NB4 (cell line): ENCODE measurements around the gene OR5AN1.

Experiments used
- POLR2A ChIP-seq: IDR thresholded peaks from 2 replicates; pipeline ENCODE4 v1.6.1; 2011; ENCODE audit warnings: mild to moderate bottlenecking; ENCODE audit not compliant: insufficient read length; ENCODE audit errors: extremely low read depth
- TF ChIP-seq, protein P1 (sequence below): IDR thresholded peaks from one replicate; pipeline ENCODE4 v1.5.1; 2012; ENCODE audit warnings: low read depth, low read length
- TF ChIP-seq, protein P2 (sequence below): IDR thresholded peaks from 2 replicates; pipeline ENCODE4 v1.6.1; 2011; ENCODE audit warnings: low read depth, low read length

DNA sequence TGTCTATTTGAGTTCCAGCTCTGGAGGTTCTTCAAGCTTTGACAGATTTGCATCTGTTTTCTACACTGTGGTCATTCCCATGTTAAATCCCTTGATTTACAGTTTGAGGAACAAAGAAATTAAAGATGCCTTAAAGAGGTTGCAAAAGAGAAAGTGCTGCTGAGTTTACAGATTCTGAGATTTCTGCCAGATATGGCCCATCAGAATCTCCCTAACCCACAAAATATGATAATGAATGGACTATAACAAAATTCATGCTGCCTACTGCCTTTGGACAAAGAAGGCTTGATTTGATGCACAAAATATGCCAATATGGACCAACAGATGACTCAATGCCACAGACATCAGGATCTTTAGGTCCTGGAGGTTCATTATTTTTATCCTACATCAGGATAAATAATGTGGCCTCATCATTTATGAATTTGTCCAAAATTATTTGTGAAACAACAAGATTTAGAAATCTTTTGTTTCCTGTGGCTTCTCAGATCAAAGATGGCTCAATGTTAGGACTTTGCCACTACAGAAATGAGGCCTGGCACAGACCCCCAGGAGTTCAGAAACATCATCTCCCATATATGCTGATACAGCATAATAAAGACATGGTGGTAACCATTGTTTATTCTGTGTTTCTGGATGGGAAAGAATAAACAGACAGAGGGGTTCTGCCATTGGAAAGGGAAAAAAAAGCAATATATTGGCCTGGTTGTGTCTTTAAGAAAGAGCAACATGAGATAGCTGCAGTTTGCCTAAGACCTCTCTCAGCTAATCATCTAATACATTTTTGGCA lies 6.7 kb downstream of the OR5AN1 start:
- no peak for TF ChIP-seq POLR2A
- TF ChIP-seq, protein P1, sequence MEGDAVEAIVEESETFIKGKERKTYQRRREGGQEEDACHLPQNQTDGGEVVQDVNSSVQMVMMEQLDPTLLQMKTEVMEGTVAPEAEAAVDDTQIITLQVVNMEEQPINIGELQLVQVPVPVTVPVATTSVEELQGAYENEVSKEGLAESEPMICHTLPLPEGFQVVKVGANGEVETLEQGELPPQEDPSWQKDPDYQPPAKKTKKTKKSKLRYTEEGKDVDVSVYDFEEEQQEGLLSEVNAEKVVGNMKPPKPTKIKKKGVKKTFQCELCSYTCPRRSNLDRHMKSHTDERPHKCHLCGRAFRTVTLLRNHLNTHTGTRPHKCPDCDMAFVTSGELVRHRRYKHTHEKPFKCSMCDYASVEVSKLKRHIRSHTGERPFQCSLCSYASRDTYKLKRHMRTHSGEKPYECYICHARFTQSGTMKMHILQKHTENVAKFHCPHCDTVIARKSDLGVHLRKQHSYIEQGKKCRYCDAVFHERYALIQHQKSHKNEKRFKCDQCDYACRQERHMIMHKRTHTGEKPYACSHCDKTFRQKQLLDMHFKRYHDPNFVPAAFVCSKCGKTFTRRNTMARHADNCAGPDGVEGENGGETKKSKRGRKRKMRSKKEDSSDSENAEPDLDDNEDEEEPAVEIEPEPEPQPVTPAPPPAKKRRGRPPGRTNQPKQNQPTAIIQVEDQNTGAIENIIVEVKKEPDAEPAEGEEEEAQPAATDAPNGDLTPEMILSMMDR: no peak
- TF ChIP-seq, protein P2, sequence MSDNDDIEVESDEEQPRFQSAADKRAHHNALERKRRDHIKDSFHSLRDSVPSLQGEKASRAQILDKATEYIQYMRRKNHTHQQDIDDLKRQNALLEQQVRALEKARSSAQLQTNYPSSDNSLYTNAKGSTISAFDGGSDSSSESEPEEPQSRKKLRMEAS: no peak
